ENCODE data around the gene SMCR8.
"Not testable (repeated sequence)": the region's sequence is repeated elsewhere in the genome, so short reads cannot be mapped to it uniquely, and the experiment has no call there.

SMCR8 gene

GRCh38 chr17:18314731-18315561 is at the start of gene SMCR8, which contains the start of gene TOP3A:
TSS of gene SMCR8 (plus strand) at chr17:18315293. CDS start at chr17:18315790, 497 bp downstream.
TSS of gene TOP3A (minus strand) at chr17:18314994. CDS start at chr17:18314778, 216 bp downstream.
- peak; percentile 99 for FAIRE-seq
- peak; percentile 100 for DNase-seq (ENCODE audit: insufficient read length, low spot score)

GRCh38 chr17:18267366-18267765 is 47.7 kb upstream of the SMCR8 start:
- FAIRE-seq (peak; percentile 84), DNase-seq (ENCODE audit: insufficient read length, low spot score) (no peak)

DNA sequence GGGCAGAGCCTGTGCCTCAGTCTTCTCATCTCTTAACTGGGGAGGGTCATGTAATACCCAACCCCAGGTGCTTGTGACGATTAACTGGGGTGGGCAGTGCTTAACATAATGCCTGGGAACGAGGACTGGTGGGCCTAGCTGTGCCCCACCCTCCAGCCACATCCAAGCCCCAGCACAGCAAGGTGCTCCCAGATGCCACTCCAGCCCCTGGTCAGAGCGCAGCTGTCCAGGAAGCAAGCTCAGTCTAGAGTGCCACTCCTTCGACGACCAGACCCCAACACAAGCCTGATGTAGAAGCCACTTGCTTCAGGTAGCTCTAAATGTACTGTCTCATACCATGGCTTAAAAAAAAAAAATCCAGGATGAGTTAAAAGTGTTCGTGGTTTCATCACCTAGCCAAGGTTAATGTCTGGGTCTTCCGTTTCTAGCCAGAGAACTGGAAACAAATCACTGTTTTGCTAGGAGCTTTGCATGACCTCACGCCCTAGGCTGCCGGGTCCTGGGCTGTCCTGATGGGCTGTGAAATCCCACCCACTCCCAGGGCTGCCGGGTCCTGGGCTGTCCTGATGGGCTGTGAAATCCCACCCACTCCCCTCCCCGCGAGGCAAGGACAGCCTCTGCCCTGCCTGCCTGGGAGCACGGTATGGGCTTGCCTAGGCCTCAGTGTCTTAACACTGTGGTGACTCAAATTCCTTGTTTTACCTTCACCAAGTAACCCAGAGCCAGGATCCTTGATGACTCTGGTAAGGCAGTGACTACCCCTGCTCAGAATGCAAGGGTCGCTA is 47.0 kb upstream of the SMCR8 start:
- FAIRE-seq (peak; percentile 72), DNase-seq (ENCODE audit: insufficient read length, low spot score) (peak; percentile 56)

DNA sequence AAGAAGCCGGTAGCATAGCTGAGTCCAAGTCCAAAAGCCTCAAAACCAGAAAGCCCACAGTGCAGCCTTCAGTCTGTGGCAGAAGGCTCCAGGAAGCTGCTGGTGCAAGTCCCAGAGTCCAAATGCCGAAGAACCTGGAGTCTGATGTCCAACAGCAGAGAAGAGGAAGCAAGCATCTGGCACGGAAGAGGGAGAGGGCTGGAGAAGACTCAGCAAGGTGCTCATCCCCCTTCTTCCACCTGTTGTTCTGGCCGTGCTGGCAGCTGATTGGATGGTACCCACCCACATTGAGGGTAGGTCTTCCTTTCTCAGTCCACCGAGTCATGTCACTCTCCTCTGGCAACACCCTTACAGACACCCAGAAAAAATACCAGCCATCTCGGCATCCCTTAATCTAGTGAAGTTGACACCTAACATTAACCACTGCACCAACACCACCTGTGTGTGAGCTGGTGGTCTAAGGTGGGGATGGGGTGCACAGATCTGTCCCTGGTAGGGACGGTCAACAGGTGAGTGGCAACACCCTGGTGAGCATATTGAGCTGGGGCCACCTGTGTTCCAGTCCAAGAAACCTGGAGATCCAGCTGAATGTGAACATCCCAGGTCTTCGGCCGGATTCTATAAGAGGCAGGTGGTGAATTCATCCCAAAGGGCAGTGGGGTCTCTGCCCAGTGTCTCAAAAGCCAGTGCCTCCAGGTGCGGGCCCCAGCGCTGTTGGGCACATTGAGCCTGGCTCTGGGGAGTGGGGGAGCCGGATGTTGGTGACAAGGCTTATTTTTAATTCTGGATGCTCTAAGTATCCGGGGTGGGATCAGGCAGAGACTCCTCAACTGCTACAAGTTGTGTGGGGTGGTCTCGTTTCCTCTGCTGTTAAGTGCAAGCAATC is 44.8 kb upstream of the SMCR8 start:
- FAIRE-seq, result peak; percentile 74

GRCh38 chr17:18277076-18277475 is 38.0 kb upstream of the SMCR8 start:
- DNase-seq (ENCODE audit: insufficient read length, low spot score), result no peak
- FAIRE-seq, result no peak

More for the DNA sequence above, 44.8 kb upstream of the SMCR8 start:
- no peak for DNase-seq (ENCODE audit: insufficient read length, low spot score)

GRCh38 chr17:18278867-18279266 is 36.2 kb upstream of the SMCR8 start:
- DNase-seq (ENCODE audit: insufficient read length, low spot score) (no peak), FAIRE-seq (no peak)

GRCh38 chr17:18280249-18280648 is 34.8 kb upstream of the SMCR8 start:
- FAIRE-seq, result peak; percentile 68
- DNase-seq (ENCODE audit: insufficient read length, low spot score), result no peak

GRCh38 chr17:18280766-18281371 is 34.2 kb upstream of the SMCR8 start:
- no peak for DNase-seq (ENCODE audit: insufficient read length, low spot score)

DNA sequence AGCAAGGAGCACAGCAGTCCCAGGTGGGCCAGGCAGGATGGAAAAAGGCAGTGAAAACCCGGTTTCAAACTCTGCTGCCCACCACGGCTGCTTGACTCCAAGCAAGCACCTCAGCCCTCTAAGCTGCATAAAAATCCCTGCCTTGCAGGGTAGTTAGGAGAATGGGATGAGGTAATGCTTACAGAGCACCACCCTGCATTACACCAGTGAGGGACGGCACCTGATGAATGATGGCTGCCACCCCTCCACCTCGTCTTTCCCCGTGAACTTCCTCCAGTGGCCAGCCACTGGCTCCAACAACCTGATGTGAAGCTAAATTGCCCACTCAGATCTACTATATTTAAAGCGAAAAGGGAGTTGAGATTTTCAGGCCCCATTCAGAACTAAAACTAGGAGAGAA is 33.3 kb upstream of the SMCR8 start:
- peak; percentile 23 for FAIRE-seq
- no peak for DNase-seq (ENCODE audit: insufficient read length, low spot score)

More at GRCh38 chr17:18280766-18281371, 34.2 kb upstream of the SMCR8 start:
- no peak for FAIRE-seq

GRCh38 chr17:18285296-18285695 is 29.8 kb upstream of the SMCR8 start:
- DNase-seq (ENCODE audit: insufficient read length, low spot score) (no peak), FAIRE-seq (peak; percentile 84)

DNA sequence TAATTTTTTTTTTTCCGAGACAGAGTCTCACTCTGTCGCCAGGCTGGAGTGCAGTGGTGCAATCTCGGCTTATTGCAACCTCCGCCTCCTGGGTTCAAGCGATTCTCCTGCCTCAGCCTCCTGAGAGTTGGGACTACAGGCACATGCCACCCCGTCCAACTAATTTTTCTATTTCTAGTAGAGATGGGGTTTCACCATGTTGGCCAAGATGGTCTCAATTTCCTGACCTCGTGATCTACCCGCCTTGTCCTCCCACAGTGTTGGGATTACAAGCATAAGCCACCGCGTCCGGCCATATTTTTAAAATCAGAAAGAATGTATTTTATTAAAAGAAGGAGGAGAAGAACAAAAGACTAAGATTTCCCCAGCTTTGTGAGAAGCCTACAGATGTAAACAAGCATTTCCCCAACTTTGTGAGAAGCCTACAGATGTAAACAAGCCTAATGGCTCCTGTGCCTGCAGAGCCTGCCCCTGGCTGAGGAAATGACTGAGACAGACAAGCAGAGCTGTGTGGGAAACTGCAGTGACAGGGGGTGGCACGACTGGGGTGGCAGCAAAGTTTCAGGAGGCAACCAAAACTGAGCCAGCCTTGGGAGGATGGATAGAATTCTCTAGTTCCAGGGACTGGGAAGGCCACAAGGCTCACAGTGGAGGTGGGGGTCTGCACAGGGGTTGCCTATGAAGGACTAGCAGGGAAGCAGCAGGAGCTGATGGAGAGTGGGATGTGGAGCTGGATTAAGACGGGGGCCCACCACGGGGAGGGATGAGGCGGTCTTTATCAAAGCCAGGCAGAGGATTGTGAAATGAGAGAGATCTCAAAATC is 23.2 kb upstream of the SMCR8 start:
- DNase-seq (ENCODE audit: insufficient read length, low spot score) (no peak), FAIRE-seq (no peak)

DNA sequence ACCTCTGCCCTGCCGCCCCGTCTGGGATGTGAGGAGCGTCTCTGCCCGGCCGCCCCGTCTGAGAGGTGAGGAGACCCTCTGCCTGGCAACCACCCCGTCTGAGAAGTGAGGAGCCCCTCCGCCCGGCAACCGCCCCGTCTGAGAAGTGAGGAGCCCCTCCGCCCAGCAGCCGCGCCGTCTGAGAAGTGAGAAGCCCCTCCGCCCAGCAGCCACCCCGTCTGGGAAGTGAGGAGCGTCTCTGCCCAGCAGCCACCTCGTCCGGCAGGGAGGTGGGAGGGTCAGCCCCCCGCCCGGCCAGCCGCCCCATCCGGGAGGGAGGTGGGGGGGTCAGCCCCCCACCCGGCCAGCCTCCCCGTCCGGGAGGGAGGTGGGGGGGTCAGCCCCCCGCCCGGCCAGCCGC is 17.0 kb upstream of the SMCR8 start:
- FAIRE-seq; DNase-seq (ENCODE audit: insufficient read length, low spot score): not testable (repeated sequence)

GRCh38 chr17:18300725-18301480 is 14.2 kb upstream of the SMCR8 start:
- no peak for DNase-seq (ENCODE audit: insufficient read length, low spot score)
- FAIRE-seq, result no peak

DNA sequence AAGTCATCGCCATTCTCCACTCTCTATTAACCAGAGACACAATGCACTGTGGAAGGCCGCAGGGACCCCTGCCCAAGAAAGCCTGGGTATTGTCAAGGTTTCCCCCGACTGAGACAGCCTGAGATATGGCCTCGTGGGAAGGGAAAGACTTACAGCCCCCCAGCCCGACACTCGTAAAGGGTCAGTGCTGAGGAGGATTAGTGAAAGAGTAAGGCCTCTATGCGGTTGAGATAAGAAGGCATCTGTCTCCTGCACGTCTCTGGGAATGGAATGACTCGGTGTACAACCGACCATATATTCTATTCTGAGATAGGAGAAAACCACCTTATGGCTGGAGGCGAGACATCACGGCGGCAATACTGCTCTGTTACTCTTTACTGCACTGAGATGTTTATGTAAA is 11.9 kb upstream of the SMCR8 start:
- DNase-seq (ENCODE audit: insufficient read length, low spot score), result not testable (repeated sequence)
- FAIRE-seq, result peak; percentile 57

DNA sequence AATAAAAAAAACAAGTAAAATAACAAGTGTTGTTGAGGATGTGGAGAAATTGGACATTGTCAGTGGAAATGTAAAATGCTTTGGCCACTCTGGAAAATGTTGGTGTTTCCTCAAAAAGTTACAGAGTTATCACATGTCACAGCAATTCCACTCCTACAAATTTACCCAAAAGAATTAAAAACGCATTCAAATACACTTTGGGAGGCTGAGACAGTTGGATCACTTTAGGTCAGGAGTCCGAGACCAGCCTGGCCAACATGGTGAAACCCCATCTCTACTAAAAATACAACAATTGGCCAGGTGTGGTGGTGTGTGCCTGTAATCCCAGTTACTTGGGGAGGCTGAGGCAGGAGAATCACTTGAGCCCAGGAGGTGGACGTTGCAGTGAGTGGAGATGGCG is 5.9 kb upstream of the SMCR8 start:
- DNase-seq (ENCODE audit: insufficient read length, low spot score) (no peak), FAIRE-seq (no peak)

DNA sequence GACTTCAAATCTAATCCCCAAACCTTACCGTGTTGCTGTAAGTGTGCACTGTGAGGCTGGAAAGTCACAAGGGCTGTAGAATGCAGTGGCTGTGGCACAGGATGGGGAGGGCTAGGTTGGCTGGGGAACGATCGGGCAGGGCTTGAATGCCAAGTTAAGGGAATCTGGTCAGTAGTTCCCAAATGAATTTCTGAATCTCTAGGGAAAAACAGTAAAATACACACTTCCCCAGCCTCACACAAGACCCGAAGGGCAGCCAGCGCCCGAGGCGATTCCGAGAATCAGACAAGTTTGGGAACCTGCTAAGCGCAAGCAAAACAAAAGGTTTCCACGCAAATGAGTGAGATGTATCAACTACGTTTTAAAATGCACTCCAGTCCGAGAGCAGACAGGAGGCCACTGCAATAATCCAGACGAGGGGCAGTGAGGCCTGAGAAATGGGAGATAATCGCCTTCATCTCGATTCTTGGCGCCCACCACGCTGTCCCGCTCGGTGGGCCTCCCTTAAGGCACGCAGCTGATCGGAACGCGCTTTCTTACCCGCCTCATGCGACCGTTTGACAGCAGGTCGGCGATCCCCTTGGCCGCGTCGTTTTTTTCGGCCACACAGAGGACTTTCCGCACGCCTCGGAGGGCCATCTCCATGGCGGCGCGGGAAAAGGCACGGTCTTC is 898 bp upstream of the SMCR8 start:
- FAIRE-seq, result peak; percentile 9
- DNase-seq (ENCODE audit: insufficient read length, low spot score), result peak; percentile 45

DNA sequence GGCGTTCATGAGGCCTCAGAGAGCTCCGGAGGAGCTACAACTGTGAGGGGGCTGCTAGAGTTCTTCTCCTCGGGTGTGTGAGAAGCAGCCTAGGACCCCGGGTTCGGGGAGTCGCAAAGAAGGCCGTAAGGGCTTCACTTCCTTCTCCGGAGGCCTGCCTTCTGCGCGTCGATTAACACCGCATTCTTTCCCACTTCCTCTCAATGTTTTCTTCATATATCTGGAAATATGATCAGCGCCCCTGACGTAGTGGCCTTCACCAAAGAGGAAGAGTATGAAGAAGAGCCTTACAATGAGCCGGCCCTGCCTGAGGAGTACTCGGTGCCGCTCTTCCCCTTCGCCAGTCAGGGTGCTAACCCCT is 449 bp downstream of the SMCR8 start:
- FAIRE-seq (no peak), DNase-seq (ENCODE audit: insufficient read length, low spot score) (no peak)

DNA sequence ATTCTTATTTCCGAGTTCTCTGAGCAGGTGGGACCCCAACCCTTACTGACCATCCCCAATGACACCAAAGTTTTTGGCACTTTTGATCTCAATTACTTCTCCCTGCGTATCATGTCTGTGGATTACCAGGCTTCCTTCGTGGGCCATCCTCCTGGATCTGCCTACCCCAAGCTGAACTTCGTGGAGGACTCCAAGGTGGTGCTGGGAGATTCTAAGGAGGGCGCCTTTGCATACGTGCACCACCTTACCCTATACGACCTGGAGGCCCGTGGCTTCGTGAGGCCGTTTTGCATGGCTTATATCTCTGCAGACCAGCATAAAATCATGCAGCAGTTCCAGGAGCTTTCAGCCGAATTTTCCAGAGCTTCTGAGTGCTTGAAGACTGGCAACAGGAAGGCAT is 868 bp downstream of the SMCR8 start:
- DNase-seq (ENCODE audit: insufficient read length, low spot score) (no peak), FAIRE-seq (no peak)

Measured in HTR-8/SVneo (cell line).